ENCODE results near the gene POLDIP3.
"Not testable (repeated sequence)": the region's sequence is repeated elsewhere in the genome, so short reads cannot be mapped to it uniquely, and the experiment has no call there.

The POLDIP3 gene

DNA sequence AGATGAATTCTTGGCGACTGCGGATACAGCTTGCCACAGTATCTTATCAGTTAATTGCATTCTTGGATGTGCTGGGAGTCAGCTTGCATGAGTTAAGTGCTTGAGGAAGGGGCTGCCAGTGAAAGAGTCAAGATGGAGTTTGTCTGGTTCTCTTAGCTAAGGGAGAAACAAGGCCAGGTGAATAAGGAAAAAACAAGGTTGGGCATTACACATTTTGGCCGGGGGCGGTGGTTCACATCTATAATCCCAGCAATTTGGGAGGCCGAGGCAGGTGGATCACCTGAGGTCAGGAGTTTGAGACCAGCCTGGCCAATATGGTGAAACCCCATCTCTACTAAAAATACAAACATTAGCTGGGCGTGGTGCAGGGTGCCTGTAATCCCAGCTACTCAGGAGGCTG is 66.6 kb downstream of the POLDIP3 start:
- not testable (repeated sequence) for H3K36me3 Mint-ChIP-seq; H3K4me1 Mint-ChIP-seq (ENCODE audit: low read depth); H3K9me3 Mint-ChIP-seq (ENCODE audit: low read depth); H3K4me3 Mint-ChIP-seq; H3K27me3 Mint-ChIP-seq; H3K27ac Mint-ChIP-seq

DNA sequence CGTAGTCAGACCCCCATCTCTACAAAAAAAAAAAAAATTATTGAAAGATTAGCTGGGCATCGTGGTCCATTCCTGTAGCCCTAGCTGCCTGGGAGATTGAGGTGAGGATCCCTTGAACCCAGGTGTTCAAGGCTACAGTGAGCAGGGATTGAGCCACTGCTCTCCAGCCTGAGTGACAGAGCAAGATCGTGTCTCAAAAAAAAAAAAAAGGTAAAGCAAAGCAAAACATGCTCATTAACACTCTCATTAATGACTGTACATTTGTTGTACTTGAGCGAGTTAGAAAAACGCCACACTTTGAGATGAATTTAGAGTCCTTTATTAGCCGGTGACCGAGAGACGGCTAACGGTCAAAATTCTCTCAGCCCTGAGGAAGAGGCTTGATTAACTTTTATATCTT is 67.1 kb downstream of the POLDIP3 start:
- Mint-ChIP-seq H3K36me3 (no peaks in the 10 kb centered on the region), H3K4me3 (no peak overlapping the region), H3K27me3 (no peaks in the 10 kb centered on the region), H3K27ac (no peak overlapping the region), H3K9me3 (ENCODE audit: low read depth) (no peaks in the 10 kb centered on the region), H3K4me1 (ENCODE audit: low read depth) (peaks cover 4% of the 10 kb centered on the region)

GRCh38 chr22:42544686-42545085 is 70.0 kb downstream of the POLDIP3 start:
- Mint-ChIP-seq H3K4me1 (ENCODE audit: low read depth) (no peaks in the 10 kb centered on the region), H3K36me3 (no peaks in the 10 kb centered on the region), H3K4me3 (no peak overlapping the region), H3K27ac (no peak overlapping the region), H3K27me3 (no peaks in the 10 kb centered on the region), H3K9me3 (ENCODE audit: low read depth) (no peaks in the 10 kb centered on the region)

DNA sequence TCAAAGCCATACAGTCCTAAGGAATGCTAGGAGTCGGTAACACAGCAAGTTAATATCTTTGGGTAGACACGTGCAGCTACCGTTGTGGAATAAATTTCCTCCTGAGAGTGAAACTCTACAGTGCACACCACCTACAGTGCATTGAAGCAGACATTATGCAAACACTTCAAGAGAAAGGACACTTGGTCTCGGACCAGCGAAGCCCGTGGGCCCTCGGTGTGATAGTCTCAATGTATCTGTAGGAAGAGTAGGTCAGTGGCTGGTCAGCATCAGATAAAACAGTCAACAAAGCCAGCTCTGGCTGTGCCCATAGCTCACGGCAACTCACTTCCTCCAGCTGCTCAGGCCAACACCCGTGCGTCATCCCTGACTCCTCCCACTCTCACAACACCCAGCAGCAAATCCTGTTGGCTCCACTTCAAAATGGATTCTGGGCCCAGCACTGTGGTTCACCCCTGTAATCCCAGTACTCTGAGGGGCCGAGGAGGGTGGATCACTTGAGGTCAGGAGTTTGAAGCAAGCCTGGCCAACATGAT is 75.4 kb downstream of the POLDIP3 start:
- not testable (repeated sequence) for H3K27me3 Mint-ChIP-seq; H3K36me3 Mint-ChIP-seq; H3K4me3 Mint-ChIP-seq; H3K9me3 Mint-ChIP-seq (ENCODE audit: low read depth); H3K27ac Mint-ChIP-seq; H3K4me1 Mint-ChIP-seq (ENCODE audit: low read depth)

DNA sequence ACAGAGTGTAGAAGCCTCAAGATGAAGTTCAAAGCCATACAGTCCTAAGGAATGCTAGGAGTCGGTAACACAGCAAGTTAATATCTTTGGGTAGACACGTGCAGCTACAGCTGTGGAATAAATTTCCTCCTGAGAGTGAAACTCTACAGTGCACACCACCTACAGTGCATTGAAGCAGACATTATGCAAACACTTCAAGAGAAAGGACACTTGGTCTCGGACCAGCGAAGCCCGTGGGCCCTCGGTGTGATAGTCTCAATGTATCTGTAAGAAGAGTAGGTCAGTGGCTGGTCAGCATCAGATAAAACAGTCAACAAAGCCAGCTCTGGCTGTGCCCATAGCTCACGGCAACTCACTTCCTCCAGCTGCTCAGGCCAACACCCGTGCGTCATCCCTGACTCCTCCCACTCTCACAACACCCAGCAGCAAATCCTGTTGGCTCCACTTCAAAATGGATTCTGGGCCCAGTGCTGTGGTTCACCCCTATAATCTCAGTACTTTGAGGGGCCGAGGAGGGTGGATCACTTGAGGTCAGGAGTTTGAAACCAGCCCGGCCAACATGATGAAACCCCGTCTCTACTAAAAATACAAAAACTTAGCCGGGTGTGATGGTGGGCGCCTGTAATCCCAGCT is 77.4 kb downstream of the POLDIP3 start:
- not testable (repeated sequence) for H3K4me3 Mint-ChIP-seq; H3K27me3 Mint-ChIP-seq; H3K9me3 Mint-ChIP-seq (ENCODE audit: low read depth); H3K27ac Mint-ChIP-seq; H3K36me3 Mint-ChIP-seq
- peaks cover 14% of the 10 kb centered on the region for H3K4me1 Mint-ChIP-seq (ENCODE audit: low read depth)

DNA sequence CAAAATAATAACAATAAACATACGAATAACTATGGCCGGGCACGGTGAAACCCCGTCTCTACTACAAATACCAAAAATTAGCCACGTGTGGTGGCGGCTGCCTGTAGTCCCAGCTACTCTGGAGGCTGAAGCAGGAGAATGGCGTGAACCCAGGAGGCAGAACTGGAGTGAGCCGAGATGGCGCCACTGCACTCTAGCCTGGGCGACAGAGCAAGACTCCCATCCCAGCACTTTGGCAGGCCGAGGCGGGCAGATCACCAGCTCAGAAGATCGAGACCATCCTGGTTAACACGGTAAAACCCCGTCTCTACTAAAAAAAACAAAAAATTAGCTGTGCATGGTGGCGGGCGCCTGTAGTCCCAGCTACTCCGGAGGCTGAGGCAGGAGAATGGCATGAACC is 78.0 kb downstream of the POLDIP3 start:
- not testable (repeated sequence) for H3K27ac Mint-ChIP-seq; H3K27me3 Mint-ChIP-seq; H3K4me3 Mint-ChIP-seq; H3K9me3 Mint-ChIP-seq (ENCODE audit: low read depth); H3K36me3 Mint-ChIP-seq
- peaks cover 14% of the 10 kb centered on the region for H3K4me1 Mint-ChIP-seq (ENCODE audit: low read depth)

- no peaks in the 10 kb centered on the region for H3K27me3 Mint-ChIP-seq
- H3K9me3 Mint-ChIP-seq (ENCODE audit: low read depth): no peaks in the 10 kb centered on the region
- peaks cover 14% of the 10 kb centered on the region for H3K4me1 Mint-ChIP-seq (ENCODE audit: low read depth)
- no peak overlapping the region for H3K27ac Mint-ChIP-seq
- no peak overlapping the region for H3K4me3 Mint-ChIP-seq
- H3K36me3 Mint-ChIP-seq: no peaks in the 10 kb centered on the region
Observed at GRCh38 chr22:42536166-42536565, 78.5 kb downstream of the POLDIP3 start.

DNA sequence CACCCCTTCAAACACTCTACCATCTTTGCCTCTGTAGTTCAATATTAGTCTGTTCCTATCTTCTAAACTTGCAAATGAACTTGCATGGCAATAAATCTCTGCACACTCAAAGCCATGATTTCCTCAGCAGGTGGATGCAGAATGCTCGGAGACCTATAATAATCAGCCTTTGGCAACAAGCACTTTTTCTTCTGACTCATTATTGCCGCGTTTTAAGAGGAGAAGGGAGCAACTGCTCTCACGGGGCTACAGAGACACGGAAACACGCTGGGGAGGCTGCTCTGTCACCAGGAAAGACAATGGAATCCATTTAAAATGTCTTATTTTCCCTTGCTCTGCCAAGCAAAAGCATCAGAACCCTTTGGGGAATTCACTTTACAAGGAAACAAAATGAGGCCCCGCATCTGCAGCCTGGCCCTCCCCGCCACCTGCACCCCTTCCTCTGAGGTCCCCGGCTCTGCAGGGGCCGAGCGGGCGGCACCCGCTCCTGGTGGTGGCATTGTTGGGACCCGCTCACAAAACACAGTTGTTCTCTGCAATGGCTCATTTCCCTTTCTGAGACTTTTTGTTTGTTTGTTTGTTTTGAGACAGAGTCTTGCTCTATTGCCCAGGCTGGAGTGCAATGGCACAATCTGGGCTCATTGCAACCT is 79.5 kb downstream of the POLDIP3 start:
- not testable (repeated sequence) for H3K27me3 Mint-ChIP-seq, H3K4me3 Mint-ChIP-seq
- H3K4me1 Mint-ChIP-seq (ENCODE audit: low read depth): peaks cover 14% of the 10 kb centered on the region

More for the DNA sequence above, 79.5 kb downstream of the POLDIP3 start:
- H3K36me3 Mint-ChIP-seq; H3K9me3 Mint-ChIP-seq (ENCODE audit: low read depth); H3K27ac Mint-ChIP-seq: not testable (repeated sequence)

Data from activated naive CD8-positive, alpha-beta T cell (primary cell).